VCaP (cell line): ENCODE data around the gene LDLRAD3.

ENCODE experiments used
- H3K27ac ChIP-seq: fragments of 450-650 bp; 2 replicates; pipeline ENCODE4 v1.5.1; 2017
- TF ChIP-seq, protein P1 (sequence below): fragments of 450-650 bp; conservative IDR thresholded peaks from 2 replicates; pipeline ENCODE4 v1.5.1; 2017; ENCODE audit warnings: mild to moderate bottlenecking, moderate library complexity

LDLRAD3 gene

DNA sequence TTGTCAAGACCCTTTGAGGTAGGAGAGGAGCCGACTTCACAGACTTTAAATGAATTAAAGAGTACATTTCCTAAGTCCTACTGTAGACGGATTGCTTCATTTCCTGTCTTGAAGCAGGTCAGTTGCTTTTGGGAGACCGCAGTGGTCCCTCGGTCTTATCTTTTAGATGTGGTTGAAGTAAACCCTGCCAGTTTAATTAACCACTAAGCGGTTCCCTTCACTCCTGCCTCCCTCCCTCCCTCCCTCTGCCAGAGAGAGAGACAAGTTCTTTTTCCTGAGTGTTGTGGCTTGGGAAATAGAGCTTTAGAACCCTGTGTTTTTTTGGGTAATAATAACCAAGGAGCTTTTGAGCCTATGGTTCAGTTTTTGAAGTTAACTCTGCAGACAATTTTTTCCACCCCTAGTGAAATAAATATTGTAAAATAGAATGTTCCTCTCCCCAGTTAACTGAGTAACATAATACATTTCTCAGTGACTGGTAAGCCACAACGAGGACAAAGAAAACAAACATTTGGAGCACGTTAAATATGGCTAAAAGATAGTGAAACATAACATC is 147.5 kb downstream of the LDLRAD3 start:
- H3K27ac ChIP-seq = no peak overlapping the region

DNA sequence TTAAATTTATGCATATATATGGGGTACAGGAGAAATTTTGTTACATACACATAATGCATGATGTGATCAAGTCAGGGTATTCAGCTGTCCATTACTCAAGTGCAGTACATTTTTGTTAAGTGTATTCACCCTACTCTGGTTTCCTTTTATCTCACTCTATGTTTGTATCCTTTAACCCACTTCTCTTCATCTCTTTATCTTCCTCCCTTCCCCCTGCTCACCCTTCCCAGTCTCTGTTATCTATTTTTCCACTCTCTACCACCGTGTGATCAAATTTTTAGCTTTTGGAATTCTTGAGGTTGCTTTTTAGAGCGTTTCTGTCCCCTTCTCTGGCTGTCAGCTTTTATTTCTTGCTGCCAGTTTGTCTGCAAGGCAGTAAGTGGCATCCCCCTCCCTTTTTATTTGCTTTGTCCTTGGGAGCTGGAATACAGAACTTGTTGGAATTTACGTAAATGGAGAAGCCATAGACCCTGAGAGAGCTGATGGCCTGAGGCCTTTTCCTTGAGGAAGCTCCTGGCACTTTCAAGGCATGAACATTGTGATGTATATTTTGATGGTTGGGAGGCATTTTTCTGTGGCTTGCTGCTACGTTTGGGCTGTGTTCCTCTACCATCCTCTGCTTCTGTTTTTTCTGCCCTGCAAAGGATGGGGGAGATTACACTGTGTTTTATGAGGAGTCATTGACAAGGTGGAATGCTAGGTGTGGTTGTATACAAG is 148.6 kb downstream of the LDLRAD3 start:
- TF ChIP-seq, protein P1, sequence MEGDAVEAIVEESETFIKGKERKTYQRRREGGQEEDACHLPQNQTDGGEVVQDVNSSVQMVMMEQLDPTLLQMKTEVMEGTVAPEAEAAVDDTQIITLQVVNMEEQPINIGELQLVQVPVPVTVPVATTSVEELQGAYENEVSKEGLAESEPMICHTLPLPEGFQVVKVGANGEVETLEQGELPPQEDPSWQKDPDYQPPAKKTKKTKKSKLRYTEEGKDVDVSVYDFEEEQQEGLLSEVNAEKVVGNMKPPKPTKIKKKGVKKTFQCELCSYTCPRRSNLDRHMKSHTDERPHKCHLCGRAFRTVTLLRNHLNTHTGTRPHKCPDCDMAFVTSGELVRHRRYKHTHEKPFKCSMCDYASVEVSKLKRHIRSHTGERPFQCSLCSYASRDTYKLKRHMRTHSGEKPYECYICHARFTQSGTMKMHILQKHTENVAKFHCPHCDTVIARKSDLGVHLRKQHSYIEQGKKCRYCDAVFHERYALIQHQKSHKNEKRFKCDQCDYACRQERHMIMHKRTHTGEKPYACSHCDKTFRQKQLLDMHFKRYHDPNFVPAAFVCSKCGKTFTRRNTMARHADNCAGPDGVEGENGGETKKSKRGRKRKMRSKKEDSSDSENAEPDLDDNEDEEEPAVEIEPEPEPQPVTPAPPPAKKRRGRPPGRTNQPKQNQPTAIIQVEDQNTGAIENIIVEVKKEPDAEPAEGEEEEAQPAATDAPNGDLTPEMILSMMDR = no peak
- no peak overlapping the region for H3K27ac ChIP-seq

More for the DNA sequence above, 147.5 kb downstream of the LDLRAD3 start:
- TF ChIP-seq, protein P1 = no peak

DNA sequence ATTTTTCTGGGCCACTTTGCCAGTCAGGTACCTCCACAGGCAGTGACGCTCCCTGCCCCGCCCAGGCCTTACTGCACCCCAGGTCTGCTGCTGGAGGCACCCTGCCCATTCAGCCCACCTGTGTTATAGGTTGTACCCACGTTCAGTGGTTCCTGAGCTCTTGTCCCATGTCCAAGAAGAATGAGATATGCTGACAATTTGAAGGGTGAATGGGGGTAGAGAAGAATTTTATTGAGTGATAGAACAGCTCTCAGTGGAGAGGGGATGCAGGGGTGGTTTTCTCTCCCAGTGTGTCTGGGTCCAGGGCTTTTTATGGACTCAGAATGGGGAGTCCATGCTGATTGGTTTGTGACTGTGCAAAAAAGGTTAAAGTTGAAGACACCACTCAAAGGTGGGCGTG is 149.7 kb downstream of the LDLRAD3 start:
- H3K27ac ChIP-seq = no peak overlapping the region
- TF ChIP-seq, protein P1 = no peak

DNA sequence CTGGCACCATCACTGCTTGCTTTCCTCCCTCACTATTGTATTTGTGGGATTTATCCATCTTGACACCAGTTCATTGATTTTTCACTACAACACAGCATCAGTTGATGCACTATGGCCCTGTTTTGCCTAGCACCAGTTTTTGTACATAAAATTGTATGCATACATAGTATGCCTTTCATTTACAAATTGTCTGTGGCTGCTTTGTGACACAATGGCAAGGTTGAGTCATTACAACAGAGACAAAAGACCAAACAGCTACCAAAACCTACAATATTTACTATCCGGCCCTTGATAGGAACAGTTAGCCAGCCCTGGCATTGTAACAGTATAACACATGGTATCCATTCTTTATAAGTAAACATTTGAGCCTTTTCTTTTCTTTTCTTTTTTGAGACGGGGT is 150.3 kb downstream of the LDLRAD3 start:
- no peak overlapping the region for H3K27ac ChIP-seq
- TF ChIP-seq, protein P1 = no peak

DNA sequence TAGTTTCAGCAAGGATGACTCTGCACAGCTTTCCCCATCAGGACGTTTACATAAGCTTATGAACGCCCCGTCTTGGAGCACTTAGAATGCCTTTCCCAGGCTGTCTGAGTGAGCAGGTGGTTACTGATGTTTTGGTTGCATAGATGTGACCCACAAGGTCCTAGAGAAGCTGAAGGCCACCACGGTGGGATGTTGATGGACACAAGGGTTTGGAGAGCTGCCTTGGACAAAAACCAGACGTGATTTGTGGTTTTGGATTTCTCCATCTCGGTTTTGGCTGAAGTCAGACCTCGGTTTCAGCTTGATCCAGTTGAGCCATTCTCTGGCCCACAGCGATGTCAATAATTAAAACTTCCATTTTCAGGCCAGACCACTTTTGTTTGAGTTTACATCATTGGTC is 151.9 kb downstream of the LDLRAD3 start:
- TF ChIP-seq, protein P1 = no peak

DNA sequence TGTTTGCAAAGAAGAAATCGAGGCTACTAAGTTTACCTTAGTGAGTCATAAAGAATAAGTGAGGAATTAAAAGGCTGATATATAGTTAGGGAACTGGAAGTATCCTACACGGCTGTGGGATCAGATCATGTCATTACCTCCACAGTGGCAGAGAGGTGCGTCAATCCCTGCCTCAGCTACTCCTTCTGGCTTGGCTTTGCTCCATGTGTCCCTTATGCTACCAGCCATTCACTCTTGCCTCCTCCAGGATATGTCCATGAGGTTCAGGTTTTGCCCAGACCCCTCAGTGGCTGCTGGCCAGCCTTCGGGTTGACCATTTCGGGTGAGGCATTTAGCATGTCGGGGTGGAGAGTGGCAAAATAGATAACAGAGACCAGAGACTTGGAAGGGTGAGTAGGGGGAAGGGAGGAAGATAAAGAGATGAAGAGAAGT is 153.4 kb downstream of the LDLRAD3 start:
- no peak overlapping the region for H3K27ac ChIP-seq
- TF ChIP-seq, protein P1 = no peak

More for the DNA sequence above, 151.9 kb downstream of the LDLRAD3 start:
- H3K27ac ChIP-seq = no peak overlapping the region

DNA sequence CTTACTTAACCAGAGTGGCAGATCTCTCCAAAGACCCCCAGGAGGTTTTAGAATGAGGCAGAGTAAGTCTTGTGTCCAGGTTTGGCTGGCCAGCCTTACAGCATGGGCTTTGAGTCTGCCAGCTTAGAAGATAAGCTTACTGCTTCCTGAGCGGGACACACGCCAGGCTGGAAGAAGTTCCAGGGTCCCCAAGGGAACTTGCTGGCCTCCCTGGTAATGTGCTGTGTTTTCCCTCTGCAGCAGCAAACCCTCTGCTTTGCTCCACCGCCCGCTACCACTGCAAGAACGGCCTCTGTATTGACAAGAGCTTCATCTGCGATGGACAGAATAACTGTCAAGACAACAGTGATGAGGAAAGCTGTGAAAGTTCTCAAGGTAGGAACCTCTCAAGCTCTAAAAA is 154.2 kb downstream of the LDLRAD3 start:
- no peak overlapping the region; the same call in 1 of the 2 replicates for H3K27ac ChIP-seq
- TF ChIP-seq, protein P1 = no peak
